DND-41 (cell line): ENCODE results near the gene MMP24OS.

Source experiments
- ATAC-seq: fragments of 200-7000 bp; cut with Tn5 transposase; 3 replicates; pipeline ENCODE4 v1.9.1; 2021; ENCODE audit warnings: low read depth; ENCODE audit not compliant: insufficient read depth
- DNase-seq: peaks from one replicate; pipeline ENCODE4 v3.0.0-alpha.2; 2020
- H2AFZ ChIP-seq: 2 replicates; pipeline ENCODE4 v1.6.0; 2012; ENCODE audit warnings: low read depth, low read length
- H3K27ac ChIP-seq: 2 replicates; pipeline ENCODE4 v1.5.1; 2012; ENCODE audit warnings: low read length, inconsistent platforms
- H3K27me3 ChIP-seq: fragments of 200-600 bp; sonication (generic); 2 replicates; pipeline ENCODE4 v1.6.0; 2012; ENCODE audit warnings: low read length, mild to moderate bottlenecking, inconsistent platforms; ENCODE audit not compliant: insufficient read depth, poor library complexity
- H3K36me3 ChIP-seq: 2 replicates; pipeline ENCODE4 v1.5.1; 2012; ENCODE audit warnings: low read length, inconsistent platforms; ENCODE audit not compliant: insufficient read depth
- H3K4me1 ChIP-seq: 2 replicates; pipeline ENCODE4 v1.5.1; 2012; ENCODE audit warnings: mild to moderate bottlenecking, low read length; ENCODE audit not compliant: insufficient read depth
- H3K4me2 ChIP-seq: 2 replicates; pipeline ENCODE4 v1.6.0; 2012; ENCODE audit warnings: mild to moderate bottlenecking, moderate library complexity, low read length, inconsistent platforms; ENCODE audit not compliant: insufficient read depth
- H3K4me3 ChIP-seq, 2 experiments: fragments of 200-600 bp in 1 of 2; shearing (Covaris generic) in 1 of 2; 2 replicates each; pipeline ENCODE4 v1.5.1; 2012 to 2016; ENCODE audit warnings: inconsistent platforms in 2 of 2, low read length in 2 of 2, mild to moderate bottlenecking in 2 of 2, low read depth in 1 of 2, moderate library complexity in 1 of 2
- H3K79me2 ChIP-seq: 2 replicates; pipeline ENCODE4 v1.6.0; 2012; ENCODE audit warnings: low read length, inconsistent platforms; ENCODE audit not compliant: insufficient read depth
- H3K9ac ChIP-seq: 2 replicates; pipeline ENCODE4 v1.6.0; 2012; ENCODE audit warnings: low read depth, mild to moderate bottlenecking, inconsistent platforms, low read length, moderate library complexity
- H3K9me3 ChIP-seq: 2 replicates; pipeline ENCODE4 v1.5.1; 2012; ENCODE audit warnings: low read length, moderate library complexity, mild to moderate bottlenecking, inconsistent platforms; ENCODE audit not compliant: insufficient read depth, severe bottlenecking
- H4K20me1 ChIP-seq: 2 replicates; pipeline ENCODE4 v1.6.0; 2012; ENCODE audit warnings: low read length; ENCODE audit not compliant: insufficient read depth
- CTCF ChIP-seq: IDR thresholded peaks from 2 replicates; pipeline ENCODE4 v1.5.1; 2012; ENCODE audit warnings: borderline replicate concordance, low read length, moderate library complexity, mild to moderate bottlenecking; ENCODE audit not compliant: poor library complexity, severe bottlenecking; ENCODE audit errors: extremely low read depth
- EZH2 ChIP-seq: IDR thresholded peaks from 3 replicates; pipeline ENCODE4 v1.6.1; 2012; ENCODE audit warnings: borderline replicate concordance, low read depth, mild to moderate bottlenecking, moderate library complexity, low read length, inconsistent platforms; ENCODE audit not compliant: severe bottlenecking

The MMP24OS gene

GRCh38 chr20:35270021-35270902, 7.7 kb downstream of the MMP24OS start:
- no peaks in the 10 kb centered on the region for H3K4me1 ChIP-seq
- H3K27ac ChIP-seq, result no peak overlapping the region
- H3K36me3 ChIP-seq, result no peaks in the 10 kb centered on the region
- TF ChIP-seq EZH2, result no peak
- no peak for TF ChIP-seq CTCF
- no peak overlapping the region for H2AFZ ChIP-seq
- no peak overlapping the region for H3K9ac ChIP-seq
- H3K4me3 ChIP-seq, result no peak overlapping the region
- no peaks in the 10 kb centered on the region for H3K9me3 ChIP-seq
- DNase-seq, result no peak
- H3K4me2 ChIP-seq, result no peak overlapping the region
- no peaks in the 10 kb centered on the region for H3K27me3 ChIP-seq
- peaks cover 13% of the 10 kb centered on the region for H4K20me1 ChIP-seq
- no peaks in the 10 kb centered on the region for H3K79me2 ChIP-seq
- ATAC-seq, result no peak

GRCh38 chr20:35269055-35269781, 8.7 kb downstream of the MMP24OS start:
- Histone ChIP-seq H4K20me1 (peaks cover 5% of the 10 kb centered on the region; the same call in 1 of the 2 replicates), H3K36me3 (no peaks in the 10 kb centered on the region), H3K9ac (no peak overlapping the region), H3K4me1 (no peaks in the 10 kb centered on the region), H3K79me2 (no peaks in the 10 kb centered on the region), H2AFZ (no peak overlapping the region), H3K9me3 (no peaks in the 10 kb centered on the region), H3K27ac (no peak overlapping the region), H3K4me3 (no peak overlapping the region), H3K4me2 (no peak overlapping the region), H3K27me3 (no peaks in the 10 kb centered on the region)
- ATAC-seq (peak; percentile 74), DNase-seq (peak; percentile 54)
- peak; percentile 87 for TF ChIP-seq CTCF
- TF ChIP-seq EZH2, result no peak

- Histone ChIP-seq H3K9me3 (no peaks in the 10 kb centered on the region), H4K20me1 (no peaks in the 10 kb centered on the region), H3K4me3 (no peak overlapping the region), H3K36me3 (no peaks in the 10 kb centered on the region), H2AFZ (no peak overlapping the region), H3K27me3 (no peaks in the 10 kb centered on the region), H3K4me2 (no peak overlapping the region), H3K9ac (no peak overlapping the region), H3K4me1 (no peaks in the 10 kb centered on the region), H3K79me2 (no peaks in the 10 kb centered on the region), H3K27ac (no peak overlapping the region)
- ATAC-seq, result no peak
- no peak for DNase-seq
- no peak for TF ChIP-seq EZH2
Observed at GRCh38 chr20:35267092-35267491, 10.8 kb downstream of the MMP24OS start.

GRCh38 chr20:35264755-35265154, 13.2 kb downstream of the MMP24OS start:
- Histone ChIP-seq H3K9me3 (no peaks in the 10 kb centered on the region), H2AFZ (no peak overlapping the region), H4K20me1 (no peaks in the 10 kb centered on the region), H3K9ac (no peak overlapping the region), H3K79me2 (no peaks in the 10 kb centered on the region), H3K4me2 (no peak overlapping the region), H3K36me3 (no peaks in the 10 kb centered on the region), H3K4me1 (no peaks in the 10 kb centered on the region), H3K4me3 (no peak overlapping the region), H3K27me3 (no peaks in the 10 kb centered on the region), H3K27ac (no peak overlapping the region)
- DNase-seq, result no peak
- TF ChIP-seq EZH2, result no peak
- TF ChIP-seq CTCF, result peak; percentile 12
- no peak for ATAC-seq
